Endometrial microvascular endothelial cells (primary cell): ENCODE results near the gene FGF22. TPM values are rescaled to one million over a fixed set of nuclear protein-coding genes. Genes with fewer than 3 reads are reported as not detected.

Source experiments
- in situ Hi-C: cut with HindIII; loops from 2 replicates; pipeline ENCODE4 v1.10.0; 2017; ENCODE audit warnings: low sequenced_read_pairs, low pct_unique_long_range_greater_than_20kb; ENCODE audit errors: inconsistent ontology term
- total RNA-seq: library from RNA; depleted of rRNA; stranded (reverse); fragments of >200 nt; gene quantifications from one replicate; pipeline ENCODE4 v1.2.3, GENCODE V29; 2015; ENCODE audit errors: inconsistent ontology term

The FGF22 gene
- total RNA-seq, 1 donor from 2014 or later = not detected

DNA sequence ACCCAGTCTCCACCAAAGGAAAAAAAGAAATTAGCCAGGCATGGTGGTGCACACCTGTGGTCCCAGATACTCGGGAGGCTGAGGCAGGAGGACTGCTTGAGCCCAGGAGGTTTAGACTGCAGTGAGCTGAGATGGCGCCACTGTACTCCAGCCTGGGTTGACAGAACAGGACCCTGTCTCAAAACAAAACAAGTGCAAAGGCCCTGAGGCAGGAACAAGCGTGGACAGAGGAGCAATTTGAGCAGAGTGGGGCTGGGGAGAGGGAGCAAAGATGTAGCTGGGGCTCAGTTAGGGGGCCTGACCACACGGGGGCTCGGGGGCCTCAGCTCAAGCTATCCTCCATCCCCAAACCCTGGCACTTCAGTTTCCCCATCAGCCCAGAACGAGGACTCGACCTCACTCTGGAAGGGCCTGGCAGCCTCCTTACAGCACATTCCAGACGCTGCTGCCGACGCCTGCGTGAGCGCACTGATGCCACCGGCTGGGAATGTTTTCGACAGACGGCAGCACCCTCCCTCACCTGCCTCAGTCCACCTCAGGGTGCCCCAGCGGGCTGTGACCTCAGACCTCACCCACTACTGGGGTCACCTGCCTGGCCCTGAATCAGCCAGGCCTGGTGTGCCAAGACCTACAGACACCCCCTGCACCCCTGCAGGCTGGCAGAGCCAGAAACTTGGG lies 4.6 kb upstream of the FGF22 start:
- in situ Hi-C loops = no loop called here

DNA sequence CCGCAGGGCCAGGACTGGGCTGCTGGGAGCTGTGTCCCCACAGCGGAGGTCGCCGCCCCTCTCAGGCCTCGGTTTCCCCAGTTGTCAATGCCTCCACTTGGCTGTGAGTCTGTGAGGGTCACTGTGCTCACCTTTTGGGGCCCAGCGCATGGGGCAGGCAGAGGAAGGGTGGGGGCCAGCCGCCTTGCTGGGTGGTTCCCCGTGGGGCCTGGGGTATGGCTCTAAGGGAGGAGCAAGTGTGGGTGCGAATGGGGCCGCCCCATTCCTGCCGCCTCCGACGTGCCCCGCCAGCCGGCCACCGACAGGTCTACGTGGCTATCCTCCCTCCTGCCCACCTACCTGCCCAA lies 800 bp upstream of the FGF22 start:
- in situ Hi-C loops = no loop called here

DNA sequence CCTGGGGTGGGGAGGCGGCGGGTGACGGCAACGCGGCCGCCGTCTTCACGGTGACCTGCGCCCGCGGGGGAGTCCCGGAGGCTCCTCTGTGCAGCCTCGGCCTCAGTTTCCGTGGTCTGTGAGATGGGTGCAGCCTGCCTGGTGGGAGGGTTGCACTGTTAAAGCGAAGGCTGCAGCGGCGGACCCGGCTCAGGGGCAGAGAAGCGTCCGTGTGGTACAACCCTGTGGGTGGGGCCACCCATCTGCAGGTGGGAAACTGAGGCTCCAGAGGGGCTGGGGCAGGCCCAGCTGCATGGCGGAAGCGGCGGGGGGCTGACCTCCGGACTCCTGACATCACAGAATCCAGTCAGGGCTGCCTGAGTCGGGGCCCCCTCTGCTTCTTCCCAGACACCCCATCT lies 481 bp downstream of the FGF22 start:
- in situ Hi-C loops = no loop called here

DNA sequence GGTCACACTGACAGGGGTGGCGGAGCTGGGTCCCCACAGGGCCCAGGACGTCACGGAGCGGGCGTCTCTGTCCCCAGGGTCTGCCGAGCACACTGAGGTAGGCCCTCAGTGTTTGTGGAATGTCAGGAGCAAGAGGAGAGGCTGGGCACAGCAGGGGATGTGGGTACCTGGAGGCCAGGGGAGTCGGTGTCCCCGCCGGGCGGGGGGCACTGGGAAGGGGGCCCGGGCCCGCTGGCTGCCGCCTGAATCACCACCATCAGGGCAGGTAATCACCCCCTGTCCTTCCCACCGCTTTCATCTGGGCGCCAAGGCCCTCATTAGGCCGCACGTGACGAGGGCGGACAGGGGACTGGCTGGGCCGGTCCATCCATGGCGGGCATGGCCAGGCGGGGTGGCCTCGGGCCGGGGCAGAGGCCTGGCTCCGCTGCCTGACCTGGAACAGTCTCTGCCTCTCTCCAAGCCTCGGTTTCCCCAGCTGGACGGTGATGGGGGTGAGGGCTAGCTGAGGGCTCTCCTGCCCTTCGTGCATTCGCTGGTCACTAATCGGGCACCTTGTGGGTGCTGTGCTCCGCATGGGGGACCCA lies 1.0 kb downstream of the FGF22 start:
- in situ Hi-C loops = no loop called here

DNA sequence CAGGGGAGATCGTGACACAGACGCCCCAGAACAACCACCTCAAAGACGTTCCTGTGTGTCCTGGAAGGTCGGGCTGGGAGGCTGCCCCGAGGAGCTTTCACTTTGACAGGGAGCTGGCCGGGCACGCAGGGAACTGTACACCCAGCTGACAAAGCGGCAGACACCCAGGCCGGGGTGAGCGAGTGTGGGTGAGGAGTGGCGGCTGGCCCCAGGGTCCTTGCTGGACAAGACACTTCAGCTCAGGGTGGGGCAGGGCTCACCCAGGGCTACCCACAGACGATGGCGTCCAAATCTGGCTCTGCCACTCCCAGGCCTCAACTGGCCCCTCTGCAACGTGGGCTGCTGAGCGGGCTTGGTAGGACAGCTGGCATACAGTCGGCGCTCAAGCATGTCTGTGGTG lies 2.0 kb downstream of the FGF22 start:
- in situ Hi-C loops = no loop called here

DNA sequence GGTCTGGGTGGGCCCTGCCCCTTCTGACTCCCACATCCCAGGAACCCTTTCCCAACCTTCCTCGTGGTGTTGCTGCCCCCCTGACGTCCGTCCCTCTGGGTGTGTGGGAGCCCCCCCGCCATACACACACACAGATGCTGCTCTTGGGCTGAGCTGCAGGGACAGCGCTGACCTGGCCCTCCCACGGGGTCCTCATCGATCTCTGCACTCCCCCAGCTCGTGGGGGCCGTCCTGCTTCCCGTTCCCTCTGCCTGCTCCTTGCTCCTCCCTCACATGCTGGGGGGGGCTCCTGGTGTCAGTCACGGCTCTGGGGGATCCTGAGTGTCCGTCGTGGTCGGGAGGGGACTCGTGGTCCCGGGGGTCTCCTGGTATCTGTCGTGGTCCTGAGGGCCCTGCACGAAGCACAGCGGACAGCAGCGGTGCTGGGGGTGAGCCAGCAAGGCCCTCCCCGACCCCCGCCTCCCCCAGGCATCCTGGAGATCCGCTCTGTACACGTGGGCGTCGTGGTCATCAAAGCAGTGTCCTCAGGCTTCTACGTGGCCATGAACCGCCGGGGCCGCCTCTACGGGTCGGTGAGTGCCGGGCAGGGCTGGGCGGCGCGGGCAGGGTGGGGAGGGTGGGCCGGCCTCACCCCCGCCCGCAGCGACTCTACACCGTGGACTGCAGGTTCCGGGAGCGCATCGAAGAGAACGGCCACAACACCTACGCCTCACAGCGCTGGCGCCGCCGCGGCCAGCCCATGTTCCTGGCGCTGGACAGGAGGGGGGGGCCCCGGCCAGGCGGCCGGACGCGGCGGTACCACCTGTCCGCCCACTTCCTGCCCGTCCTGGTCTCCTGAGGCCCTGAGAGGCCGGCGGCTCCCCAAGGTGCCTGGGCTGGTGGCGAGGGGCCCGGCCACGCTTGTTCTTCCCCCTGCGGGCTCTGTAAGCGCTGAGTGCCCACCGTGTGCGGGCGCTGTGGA lies 3.4 kb downstream of the FGF22 start:
- in situ Hi-C loops = no loop called here

DNA sequence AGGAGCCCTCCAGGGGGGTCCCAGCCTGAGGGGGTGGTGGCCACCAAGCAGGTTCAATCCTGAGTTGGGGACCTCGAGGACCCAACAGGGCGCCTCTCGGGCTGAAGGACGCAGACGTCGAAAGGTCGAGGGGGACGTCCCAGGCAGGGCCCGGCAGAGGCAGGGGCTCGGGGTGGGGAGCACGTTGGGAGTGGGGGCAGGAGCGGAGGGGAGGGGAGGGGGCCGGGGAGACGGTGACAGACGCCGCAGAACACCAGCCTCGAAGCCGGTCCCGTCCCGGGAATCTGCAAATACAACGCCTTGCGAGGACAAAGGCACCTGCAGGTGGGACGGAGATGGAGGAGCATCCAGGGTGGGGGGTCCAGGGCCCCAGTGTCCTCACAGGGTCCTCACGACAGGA lies 4.1 kb downstream of the FGF22 start:
- in situ Hi-C loops = no loop called here

DNA sequence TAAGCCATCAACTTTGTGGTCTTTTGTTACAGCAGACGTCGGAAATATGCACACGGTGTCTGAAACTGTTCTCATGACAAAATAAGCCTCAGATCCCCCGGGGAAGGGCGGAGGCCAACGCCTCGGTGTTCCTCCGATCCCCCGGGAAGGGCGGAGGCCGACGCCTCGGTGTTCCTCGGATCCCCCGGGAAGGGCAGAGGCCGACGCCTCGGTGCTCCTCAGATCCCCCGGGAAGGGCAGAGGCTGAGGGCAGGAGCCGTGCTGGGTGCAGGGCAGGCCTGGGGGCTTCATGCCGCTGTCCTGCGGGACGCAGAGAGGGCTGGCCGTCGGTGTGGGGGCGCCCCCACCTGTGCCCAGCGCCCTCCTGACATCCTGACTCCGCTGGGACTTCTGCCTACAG lies 4.7 kb downstream of the FGF22 start:
- in situ Hi-C loops = no loop called here

DNA sequence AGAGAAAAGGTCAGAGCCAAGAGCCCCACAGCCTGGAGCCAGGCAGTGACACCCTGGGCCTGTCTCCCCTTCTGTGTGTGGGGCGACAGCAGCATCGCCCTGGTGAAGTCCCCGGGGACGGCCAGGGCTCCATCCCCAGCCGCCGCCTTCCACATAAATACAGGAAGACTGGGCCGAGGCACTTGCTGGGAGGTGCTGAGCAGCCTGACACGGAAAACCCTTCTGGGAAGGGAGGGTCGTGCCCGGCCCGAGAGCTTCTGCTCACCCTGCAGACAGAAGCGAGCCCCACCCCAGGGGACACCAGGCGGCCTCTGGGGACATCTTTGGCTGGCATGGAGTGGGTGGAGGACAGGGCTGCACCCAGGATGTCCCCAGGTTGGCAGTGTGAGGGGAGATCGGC lies 5.1 kb downstream of the FGF22 start:
- in situ Hi-C loops = no loop called here

DNA sequence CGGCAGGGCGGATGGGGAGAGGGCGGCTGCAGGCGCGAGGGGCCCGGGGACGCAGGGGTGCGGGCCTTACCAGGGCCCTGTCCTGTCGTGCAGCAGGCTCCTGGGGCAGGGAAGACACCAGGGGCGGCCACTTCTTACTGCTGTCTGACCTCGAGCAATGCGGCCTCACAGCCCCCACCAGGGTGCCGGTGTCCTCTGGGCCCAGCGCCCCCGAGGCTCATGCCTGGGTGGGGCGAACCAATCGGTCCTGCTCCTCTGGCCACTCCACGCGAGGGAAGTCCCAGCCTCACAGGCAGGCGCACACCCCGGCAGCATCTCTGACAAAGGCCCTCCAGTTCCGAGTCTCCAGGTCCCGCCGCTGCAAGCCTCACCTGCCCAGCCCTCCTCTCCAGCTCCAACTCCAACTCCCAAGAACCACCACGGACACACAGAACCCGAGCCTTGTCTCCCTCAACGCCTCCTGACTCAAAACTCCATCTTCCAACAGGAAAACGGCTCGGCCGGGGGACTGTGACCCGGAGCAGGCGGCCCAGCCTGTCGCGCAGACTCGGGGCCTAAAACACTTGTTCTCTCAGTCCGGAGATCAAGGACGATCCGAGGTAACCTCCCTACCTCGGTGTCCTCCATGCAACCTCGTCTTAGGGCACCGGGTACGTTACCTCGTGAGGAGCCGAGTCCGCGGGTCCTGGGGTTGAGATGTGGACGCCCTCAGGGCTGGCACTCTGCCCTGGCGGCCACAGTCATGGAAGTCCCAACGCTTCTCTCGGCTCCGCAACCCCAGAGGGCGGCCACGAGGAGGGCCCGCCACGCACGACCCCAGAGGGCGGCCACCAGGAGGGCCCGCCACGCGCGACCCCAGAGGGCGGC lies 6.5 kb downstream of the FGF22 start:
- in situ Hi-C loops = no loop called here

DNA sequence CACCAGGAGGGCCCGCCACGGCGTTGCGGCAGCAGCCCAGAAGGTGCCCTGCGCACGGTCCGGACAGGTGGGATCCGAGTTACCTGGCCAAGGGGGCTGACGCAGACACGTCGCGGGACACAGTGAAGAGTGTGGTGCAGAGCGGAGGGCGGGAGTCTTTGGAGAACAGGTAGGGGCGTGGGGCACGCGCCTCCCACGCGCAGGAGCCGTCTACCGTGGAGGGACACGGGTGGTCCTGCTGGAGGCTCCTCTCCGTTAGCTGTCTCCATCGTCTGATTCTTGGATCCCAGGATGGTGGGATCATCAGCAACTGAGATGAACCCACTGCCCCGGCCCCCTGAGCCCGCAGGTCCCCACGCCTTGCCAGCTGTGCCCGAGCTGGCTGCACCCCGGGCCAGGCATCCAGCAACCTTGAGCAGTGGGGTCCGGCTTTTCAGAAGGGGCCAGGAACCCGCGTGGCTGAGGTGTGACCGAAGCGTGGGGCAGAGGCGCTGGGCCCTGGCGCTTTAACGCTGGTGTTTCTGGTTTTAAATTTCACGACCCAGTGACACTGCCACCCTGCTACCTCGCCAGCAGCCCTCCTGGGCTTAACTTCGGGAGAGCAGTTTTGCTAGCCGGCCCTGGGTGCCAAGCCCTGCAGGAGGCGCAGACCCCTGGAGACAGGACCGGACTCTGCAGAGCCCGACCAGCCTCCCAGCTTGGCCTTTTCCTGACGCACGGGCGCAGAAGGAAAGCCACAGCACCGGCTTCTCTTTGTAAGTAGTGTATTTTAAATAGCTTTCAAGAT lies 7.3 kb downstream of the FGF22 start:
- in situ Hi-C loops = no loop called here

DNA sequence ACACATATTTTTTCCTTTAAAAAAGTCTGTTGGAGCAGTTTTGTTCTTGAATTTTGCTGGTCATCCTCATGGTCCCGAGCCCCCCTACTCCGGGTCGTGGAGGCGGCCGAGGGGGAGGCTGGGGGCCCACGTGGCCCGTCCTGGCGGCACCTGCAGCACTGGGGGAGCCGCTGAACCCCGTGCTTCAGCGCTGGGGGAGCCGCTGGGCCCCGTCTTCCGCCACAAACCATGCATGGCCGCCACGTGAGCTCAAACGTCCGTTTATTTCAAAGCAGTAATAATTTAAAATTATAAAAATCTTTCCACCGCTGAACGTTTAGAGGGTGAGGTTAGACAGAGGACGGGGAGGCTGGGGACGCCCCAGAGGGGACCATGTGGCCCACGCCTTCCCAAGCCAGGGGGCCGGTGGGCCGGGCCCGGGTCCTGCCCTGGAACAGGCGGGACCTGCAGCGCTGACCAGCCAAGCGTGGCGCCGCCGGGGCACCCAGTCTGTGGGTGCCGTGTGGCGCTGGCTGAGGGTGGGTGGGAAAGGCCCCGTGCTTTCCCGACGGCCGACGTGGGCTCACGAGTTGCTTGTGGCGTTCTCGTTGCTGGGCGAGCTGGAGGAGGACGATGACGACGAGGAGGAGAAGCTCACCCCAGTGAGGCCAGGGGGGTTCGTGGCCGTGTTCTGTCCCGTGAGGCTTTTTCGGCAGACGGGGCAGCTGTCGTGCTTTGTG lies 8.0 kb downstream of the FGF22 start:
- in situ Hi-C loops = no loop called here

DNA sequence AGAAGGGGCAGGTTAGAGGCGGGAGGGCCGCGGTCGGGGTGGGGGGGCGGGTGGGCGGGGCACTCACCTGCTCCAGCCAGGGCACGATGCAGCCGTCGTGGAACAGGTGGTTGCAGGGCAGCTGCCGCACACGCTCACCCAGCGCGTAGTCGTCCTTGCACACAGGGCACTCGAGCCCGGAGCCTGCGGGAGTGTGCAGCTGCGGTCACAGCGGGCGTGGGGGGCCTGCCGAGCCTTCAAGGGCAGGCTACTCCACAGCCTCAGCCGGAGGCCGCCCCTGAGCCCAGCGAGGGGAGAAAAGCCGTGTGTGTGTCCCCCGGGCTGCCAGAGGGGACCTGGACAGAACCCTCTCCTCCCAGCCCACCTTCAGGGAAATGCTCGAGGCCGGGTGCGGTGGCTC lies 8.6 kb downstream of the FGF22 start:
- in situ Hi-C loops = no loop called here

DNA sequence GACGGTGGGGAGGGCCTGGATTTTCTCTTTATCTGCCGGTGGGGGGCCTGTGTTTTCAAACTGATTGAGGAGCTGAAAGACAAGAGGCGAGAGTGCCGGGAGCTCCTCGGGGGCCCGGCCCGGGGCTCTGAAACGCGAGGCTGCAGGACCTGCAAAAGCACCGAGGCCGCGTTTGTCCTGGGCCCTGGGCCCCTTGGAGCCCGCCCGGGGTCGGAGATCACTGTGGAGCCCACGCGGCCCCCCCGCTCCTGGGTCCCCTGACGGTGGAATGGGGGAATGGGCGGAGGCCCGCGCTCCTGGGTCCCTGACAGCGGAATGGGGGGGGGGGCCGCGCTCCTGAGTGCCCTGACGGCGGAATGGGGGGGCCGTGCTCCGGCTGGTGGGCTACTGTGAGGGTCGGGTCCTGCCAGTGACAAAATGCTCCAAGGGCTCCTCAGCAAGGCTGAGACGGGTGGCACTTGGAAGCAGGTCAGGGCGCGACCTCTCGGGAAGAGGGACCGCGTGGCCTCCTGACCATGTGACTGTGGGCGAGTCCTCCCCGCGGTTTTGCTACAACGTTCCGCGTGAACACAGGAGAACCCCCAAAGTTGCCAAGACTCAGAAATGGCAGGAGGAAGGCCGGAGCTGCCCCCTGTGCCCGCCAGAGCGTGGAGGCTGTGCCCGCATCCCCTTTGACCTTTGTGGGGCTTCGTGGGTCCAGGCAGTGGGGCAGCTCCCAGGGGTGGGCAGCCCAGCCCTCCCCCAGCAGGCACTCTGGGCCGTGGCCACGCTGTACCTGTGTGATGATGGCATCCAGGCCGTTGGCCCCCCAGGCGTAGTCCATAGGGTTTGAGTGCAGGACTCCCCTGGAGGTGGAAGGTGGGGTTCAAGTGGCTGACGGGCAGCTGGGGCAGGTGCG lies 9.5 kb downstream of the FGF22 start:
- in situ Hi-C loops = no loop called here

DNA sequence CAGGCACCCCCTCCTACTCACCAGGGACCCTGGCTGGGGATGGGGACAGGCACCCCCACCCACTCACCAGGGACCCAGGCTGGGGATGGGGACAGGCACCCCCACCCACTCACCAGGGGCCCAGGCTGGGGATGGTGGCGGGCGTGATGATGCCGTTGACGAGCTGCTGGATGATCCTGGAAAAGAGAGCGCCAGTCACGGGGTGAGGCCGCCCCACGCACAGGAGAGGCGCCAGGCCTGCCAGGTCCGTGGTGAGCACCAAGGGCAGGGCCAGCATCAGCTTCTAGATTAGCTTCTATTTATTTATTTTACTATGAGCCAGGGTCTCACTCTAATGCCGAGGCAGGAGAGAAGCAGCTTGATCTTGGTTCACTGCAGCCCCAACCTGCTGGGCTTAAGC lies 10.4 kb downstream of the FGF22 start:
- in situ Hi-C loops = no loop called here

DNA sequence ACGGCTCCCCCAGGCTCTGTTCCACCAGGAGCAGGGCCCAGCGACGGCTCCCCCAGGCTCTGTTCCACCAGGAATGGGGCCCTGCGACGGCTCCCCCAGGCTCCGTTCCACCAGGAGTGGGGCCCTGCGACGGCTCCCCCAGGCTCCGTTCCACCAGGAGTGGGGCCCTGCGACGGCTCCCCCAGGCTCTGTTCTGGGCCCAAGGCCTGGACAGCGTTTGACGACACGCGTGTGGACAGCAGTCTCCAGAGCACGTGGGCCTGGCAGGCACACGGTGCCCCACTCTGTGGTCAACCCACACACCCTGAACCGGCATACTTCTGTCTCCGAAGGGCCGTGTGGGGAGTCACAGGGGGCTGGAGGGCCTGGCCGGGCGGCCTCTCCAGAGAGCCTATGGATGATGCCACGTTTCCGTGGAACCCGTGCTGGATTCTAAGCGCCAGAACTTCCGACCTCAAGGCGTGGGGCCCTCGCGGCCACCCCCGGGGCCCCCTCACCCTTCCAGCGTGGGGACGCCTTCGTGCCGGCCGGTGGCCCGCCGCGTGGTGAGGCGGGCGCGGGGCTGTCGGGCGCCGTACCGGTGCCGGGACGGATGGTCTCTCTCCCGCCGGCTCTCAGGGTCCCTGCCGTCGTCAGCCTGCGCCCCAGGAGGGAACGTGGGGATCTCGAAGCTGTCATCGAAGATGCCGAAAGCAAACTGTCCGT lies 11.6 kb downstream of the FGF22 start:
- in situ Hi-C loops = no loop called here
